Measurements from ENCODE around the gene HOXA13. TPM values are rescaled to one million over a fixed set of nuclear protein-coding genes. Genes with fewer than 3 reads are reported as not detected.

Gene HOXA13
- total RNA-seq, 1 donor from 2014 or later: not detected

GRCh38 chr7:27205325-27206280, 5.7 kb upstream of the HOXA13 start:
- ATAC-seq: no peak

- ATAC-seq: no peak
These were observed 5.0 kb upstream of the HOXA13 start for GRCh38 chr7:27204851-27205322.

GRCh38 chr7:27203964-27204594, 4.2 kb upstream of the HOXA13 start:
- ATAC-seq: no peak

GRCh38 chr7:27203365-27203953, 3.6 kb upstream of the HOXA13 start:
- no peak for ATAC-seq

- no peak for ATAC-seq
These were observed 2.9 kb upstream of the HOXA13 start for GRCh38 chr7:27202862-27203134.

GRCh38 chr7:27202018-27202861, 2.3 kb upstream of the HOXA13 start:
- no peak for ATAC-seq

- no peak for ATAC-seq
These were observed 1.7 kb upstream of the HOXA13 start for GRCh38 chr7:27201580-27202017.

- peak; percentile 13 for ATAC-seq
These were observed 1.1 kb upstream of the HOXA13 start for GRCh38 chr7:27200761-27201579.

GRCh38 chr7:27198871-27199801, 755 bp downstream of the HOXA13 start:
- ATAC-seq: peak; percentile 17

- ATAC-seq: no peak
These were observed 1.6 kb downstream of the HOXA13 start for GRCh38 chr7:27198138-27198841.

- no peak for ATAC-seq
These were observed 2.5 kb downstream of the HOXA13 start for GRCh38 chr7:27197137-27198042.

GRCh38 chr7:27196287-27196767, 3.6 kb downstream of the HOXA13 start:
- ATAC-seq: peak; percentile 19

- no peak for ATAC-seq
These were observed 5.1 kb downstream of the HOXA13 start for GRCh38 chr7:27194686-27195379.

GRCh38 chr7:27194002-27194352, 5.9 kb downstream of the HOXA13 start:
- no peak for ATAC-seq

- ATAC-seq: no peak
These were observed 6.4 kb downstream of the HOXA13 start for GRCh38 chr7:27193335-27194001.

GRCh38 chr7:27192546-27193334, 7.2 kb downstream of the HOXA13 start:
- peak; percentile 34 for ATAC-seq

Data from esophagus mucosa (tissue), 1 donor.